CD4-positive, alpha-beta T cell (primary cell): ENCODE measurements around the gene RAD51B. TPM values are rescaled to one million over a fixed set of nuclear protein-coding genes. Genes with fewer than 3 reads are reported as not detected.

Source experiments
- ATAC-seq: fragments of 200-7000 bp; cut with Tn5 transposase; one replicate; pipeline ENCODE4 v1.10.0; 2022; ENCODE audit warnings: mild to moderate bottlenecking; ENCODE audit not compliant: poor library complexity
- CTCF ChIA-PET: fragments of 350-600 bp; sonication (Branson Sonifier 250); formaldehyde crosslinking; loops from one replicate; lab custom pipeline; 2021; ENCODE audit warnings: antibody characterized with exemption, inconsistent platforms; lab: Charles Lee
- POLR2A ChIA-PET: fragments of 350-600 bp; sonication (Branson Sonifier 250); formaldehyde crosslinking; loops from one replicate; lab custom pipeline; 2021; ENCODE audit warnings: antibody characterized with exemption, inconsistent platforms; lab: Charles Lee
- DNase-seq, 14 experiments: peaks; one replicate each; pipeline ENCODE4 v3.0.0-alpha.2; 2013 to 2020; ENCODE audit warnings: mixed read lengths in 2 of 14
- H3K27ac ChIP-seq, 2 donors: one replicate each; pipeline versions ENCODE4 v1.5.1 to v1.7.0; 2013; ENCODE audit warnings: low read length in 2 of 2, low read depth in 1 of 2, mild to moderate bottlenecking in 1 of 2
- H3K27me3 ChIP-seq, 2 experiments: 1 replicate in 1 of 2; 2 replicates in 1 of 2; pipeline versions ENCODE4 v1.6.1 to v1.7.0; 2013; ENCODE audit warnings: low read length in 2 of 2, control low read depth in 1 of 2, mild to moderate bottlenecking in 1 of 2, moderate library complexity in 1 of 2; ENCODE audit not compliant: insufficient read depth in 2 of 2, control insufficient read depth in 1 of 2
- H3K36me3 ChIP-seq: one replicate; pipeline ENCODE4 v1.6.1; 2013; ENCODE audit warnings: low read length, control low read depth; ENCODE audit not compliant: insufficient read depth
- H3K4me1 ChIP-seq: one replicate; pipeline ENCODE4 v1.6.1; 2013; ENCODE audit warnings: low read length, control low read depth; ENCODE audit not compliant: insufficient read depth
- H3K4me3 ChIP-seq: one replicate; pipeline ENCODE4 v1.5.1; 2013; ENCODE audit warnings: mild to moderate bottlenecking, low read length, moderate library complexity
- H3K9me3 ChIP-seq, 2 experiments: 1 replicate in 1 of 2; 2 replicates in 1 of 2; pipeline versions ENCODE4 v1.6.1 to v1.7.0; 2013; ENCODE audit warnings: low read length in 2 of 2, mild to moderate bottlenecking in 2 of 2, control low read depth in 1 of 2, moderate library complexity in 1 of 2; ENCODE audit not compliant: control insufficient read depth in 1 of 2, insufficient read depth in 1 of 2
- H3K27ac Mint-ChIP-seq: one replicate; pipeline ENCODE4 v1.8.0; 2020; ENCODE audit warnings: mixed read lengths
- H3K27me3 Mint-ChIP-seq: one replicate; pipeline ENCODE4 v1.8.0; 2021; ENCODE audit warnings: mixed read lengths
- H3K36me3 Mint-ChIP-seq: one replicate; pipeline ENCODE4 v1.8.0; 2021; ENCODE audit warnings: low read depth, mixed read lengths
- H3K4me1 Mint-ChIP-seq: one replicate; pipeline ENCODE4 v1.8.0; 2021; ENCODE audit warnings: low read depth, mixed read lengths
- H3K4me3 Mint-ChIP-seq: one replicate; pipeline ENCODE4 v1.8.0; 2020; ENCODE audit warnings: mild to moderate bottlenecking, mixed read lengths
- H3K9me3 Mint-ChIP-seq: one replicate; pipeline ENCODE4 v1.8.0; 2020; ENCODE audit warnings: mixed read lengths
- CTCF ChIP-seq: fragments of 200-600 bp; IDR thresholded peaks from one replicate; pipeline ENCODE4 v1.8.0; 2022; ENCODE audit warnings: antibody characterized with exemption, mild to moderate bottlenecking
- intact Hi-C, 2 experiments: fragments of 100-400 bp; cut with DNase I in 1 of 2; cut with micrococcal nuclease in 1 of 2; formaldehyde crosslinking; loops; one replicate each; pipeline versions ENCODE4 v1.15.1 to v1.9.0; 2023 to 2025; cut with DNase I, micrococcal nuclease
- total RNA-seq, 174 experiments: library from RNA in 2 of 174; stranded (reverse) in 2 of 174; gene quantifications; one replicate each; pipeline ENCODE4 v1.2.3 and lab custom pipeline; 2021 to 2026

The RAD51B gene
- total RNA-seq, 2 experiments from 2014 or later, result 18.4 to 20.0 TPM

- intact Hi-C loops, result no loop called here
- POLR2A ChIA-PET, result no interaction called here
- no peak overlapping the region for H3K27ac Mint-ChIP-seq
- DNase-seq (no peak), ATAC-seq (no peak)
- peaks cover 25% of the 10 kb centered on the region for H3K4me1 Mint-ChIP-seq
- Histone ChIP-seq H3K4me1 (no peaks in the 10 kb centered on the region), H3K27me3 (no peaks in the 10 kb centered on the region), H3K36me3 (no peaks in the 10 kb centered on the region), H3K27ac (no peak overlapping the region), H3K9me3 (peaks cover 6 to 7% of the 10 kb centered on the region in 2 experiments), H3K4me3 (no peak overlapping the region)
- peaks cover 18% of the 10 kb centered on the region for H3K36me3 Mint-ChIP-seq
- CTCF ChIA-PET, result no interaction called here
- no peak overlapping the region for H3K4me3 Mint-ChIP-seq
- peaks cover 4% of the 10 kb centered on the region for H3K9me3 Mint-ChIP-seq
- TF ChIP-seq CTCF, result no peak
- no peaks in the 10 kb centered on the region for H3K27me3 Mint-ChIP-seq
These were observed 286.9 kb downstream of the RAD51B start for GRCh38 chr14:68106456-68106855.

GRCh38 chr14:68106905-68107304 lies 287.3 kb downstream of the RAD51B start:
- Histone ChIP-seq H3K4me3 (no peak overlapping the region), H3K9me3 (peaks cover 2 to 3% of the 10 kb centered on the region in 2 experiments), H3K36me3 (no peaks in the 10 kb centered on the region), H3K27me3 (no peaks in the 10 kb centered on the region), H3K27ac (no peak overlapping the region), H3K4me1 (no peaks in the 10 kb centered on the region)
- TF ChIP-seq CTCF, result no peak
- H3K4me1 Mint-ChIP-seq, result peaks cover 29% of the 10 kb centered on the region
- H3K4me3 Mint-ChIP-seq, result no peak overlapping the region
- H3K27ac Mint-ChIP-seq, result no peak overlapping the region
- H3K9me3 Mint-ChIP-seq, result peaks cover 4% of the 10 kb centered on the region
- DNase-seq (no peak), ATAC-seq (no peak)
- intact Hi-C loops, result no loop called here
- no peaks in the 10 kb centered on the region for H3K27me3 Mint-ChIP-seq
- peaks cover 14% of the 10 kb centered on the region for H3K36me3 Mint-ChIP-seq
- ChIA-PET CTCF (no interaction called here), POLR2A (no interaction called here)

GRCh38 chr14:68109132-68109900 lies 289.7 kb downstream of the RAD51B start:
- ATAC-seq (no peak), DNase-seq (no peak)
- TF ChIP-seq CTCF, result no peak
- H3K4me1 ChIP-seq, result no peaks in the 10 kb centered on the region
- no peaks in the 10 kb centered on the region for H3K36me3 Mint-ChIP-seq
- H3K27me3 ChIP-seq, result no peaks in the 10 kb centered on the region
- peaks cover 36% of the 10 kb centered on the region for H3K4me1 Mint-ChIP-seq
- H3K27ac ChIP-seq, result no peak overlapping the region
- ChIA-PET CTCF (no interaction called here), POLR2A (interaction anchor here (0.7 kb wide), 1 partner anchor 194 kb away, joined by 3 read pairs; no protein-coding TSS in a partner anchor)
- no peak overlapping the region for H3K4me3 Mint-ChIP-seq
- no peak overlapping the region for H3K27ac Mint-ChIP-seq
- H3K9me3 ChIP-seq, result no peaks in the 10 kb centered on the region
- intact Hi-C loops, result no loop called here
- no peak overlapping the region for H3K4me3 ChIP-seq
- H3K27me3 Mint-ChIP-seq, result no peaks in the 10 kb centered on the region
- no peaks in the 10 kb centered on the region for H3K36me3 ChIP-seq
- no peaks in the 10 kb centered on the region for H3K9me3 Mint-ChIP-seq
